GM21360 (cell line): ENCODE results near the gene PSME3IP1.
"Not testable (repeated sequence)": the region's sequence is repeated elsewhere in the genome, so short reads cannot be mapped to it uniquely, and the experiment has no call there.

ENCODE experiments used
- ATAC-seq: cut with Tn5 transposase; IDR thresholded peaks from one replicate; pipeline ENCODE4 v1.9.1; 2021; ENCODE audit warnings: mild to moderate bottlenecking, moderate library complexity; ENCODE audit not compliant: unreplicated experiment

Gene PSME3IP1

GRCh38 chr16:57185945-57186871 is at the start of gene PSME3IP1, which contains the start of gene RSPRY1:
PSME3IP1 (minus strand) TSS chr16:57186039; CDS start chr16:57173854, 12,185 bp downstream.
RSPRY1 (plus strand) TSS chr16:57186329; CDS start chr16:57204659, 18,330 bp downstream.
- peak; percentile 82 for ATAC-seq

- no peak for ATAC-seq
Observed at GRCh38 chr16:57235128-57236021, 49.5 kb upstream of the PSME3IP1 start.

GRCh38 chr16:57234707-57235092 is 48.9 kb upstream of the PSME3IP1 start:
- no peak for ATAC-seq

- no peak for ATAC-seq
Observed at GRCh38 chr16:57233944-57234706, 48.3 kb upstream of the PSME3IP1 start.

GRCh38 chr16:57231821-57232350 is 46.0 kb upstream of the PSME3IP1 start:
- ATAC-seq = no peak

- no peak for ATAC-seq
Observed at GRCh38 chr16:57229079-57229478, 43.2 kb upstream of the PSME3IP1 start.

- ATAC-seq = no peak
Observed at GRCh38 chr16:57226701-57227621, 41.1 kb upstream of the PSME3IP1 start.

GRCh38 chr16:57225978-57226377 is 40.1 kb upstream of the PSME3IP1 start:
- ATAC-seq = no peak

GRCh38 chr16:57224651-57225335 is 39.0 kb upstream of the PSME3IP1 start:
- no peak for ATAC-seq

- no peak for ATAC-seq
Observed at GRCh38 chr16:57223057-57223456, 37.2 kb upstream of the PSME3IP1 start.

- ATAC-seq = no peak
Observed at GRCh38 chr16:57216968-57217367, 31.1 kb upstream of the PSME3IP1 start.

- no peak for ATAC-seq
Observed at GRCh38 chr16:57213462-57213861, 27.6 kb upstream of the PSME3IP1 start.

GRCh38 chr16:57209780-57210179 is 23.9 kb upstream of the PSME3IP1 start:
- no peak for ATAC-seq

GRCh38 chr16:57208926-57209325 is 23.1 kb upstream of the PSME3IP1 start:
- no peak for ATAC-seq

- ATAC-seq = no peak
Observed at GRCh38 chr16:57204675-57205074, 18.8 kb upstream of the PSME3IP1 start.

- no peak for ATAC-seq
Observed at GRCh38 chr16:57203451-57203850, 17.6 kb upstream of the PSME3IP1 start.

GRCh38 chr16:57202095-57202886 is 16.5 kb upstream of the PSME3IP1 start:
- no peak for ATAC-seq

- not testable (repeated sequence) for ATAC-seq
Observed at GRCh38 chr16:57200926-57201325, 15.1 kb upstream of the PSME3IP1 start.
